ENCODE measurements around the gene BARX1.
A peak's percentile ranks its signal among the peaks of the same experiment; 100 is the strongest.
"Not testable (repeated sequence)": the region's sequence is repeated elsewhere in the genome, so short reads cannot be mapped to it uniquely, and the experiment has no call there.

BARX1 gene

GRCh38 chr9:93965830-93966577, 10.8 kb upstream of the BARX1 start:
- FAIRE-seq = no peak

GRCh38 chr9:93964685-93965084, 9.5 kb upstream of the BARX1 start:
- FAIRE-seq = no peak

- FAIRE-seq = no peak
Observed at GRCh38 chr9:93963969-93964368, 8.8 kb upstream of the BARX1 start.

- not testable (repeated sequence) for FAIRE-seq
Observed at GRCh38 chr9:93963489-93963888, 8.3 kb upstream of the BARX1 start.

GRCh38 chr9:93962561-93963440, 7.6 kb upstream of the BARX1 start:
- peak; percentile 94 for FAIRE-seq

- FAIRE-seq = no peak
Observed at GRCh38 chr9:93962017-93962416, 6.9 kb upstream of the BARX1 start.

GRCh38 chr9:93960971-93961841, 6.1 kb upstream of the BARX1 start:
- FAIRE-seq = no peak

GRCh38 chr9:93960221-93960970, 5.2 kb upstream of the BARX1 start:
- no peak for FAIRE-seq

GRCh38 chr9:93959739-93960154, 4.6 kb upstream of the BARX1 start:
- no peak for FAIRE-seq

GRCh38 chr9:93958819-93959682, 3.9 kb upstream of the BARX1 start:
- FAIRE-seq = no peak

- no peak for FAIRE-seq
Observed at GRCh38 chr9:93958121-93958818, 3.1 kb upstream of the BARX1 start.

- FAIRE-seq = no peak
Observed at GRCh38 chr9:93955981-93956784, 1.0 kb upstream of the BARX1 start.

- FAIRE-seq = no peak
Observed at GRCh38 chr9:93954434-93955061, 607 bp downstream of the BARX1 start.

GRCh38 chr9:93953496-93954433, 1.4 kb downstream of the BARX1 start:
- FAIRE-seq = no peak

- no peak for FAIRE-seq
Observed at GRCh38 chr9:93952784-93953495, 2.2 kb downstream of the BARX1 start.

- FAIRE-seq = no peak
Observed at GRCh38 chr9:93952119-93952783, 2.9 kb downstream of the BARX1 start.

GRCh38 chr9:93951655-93952118, 3.5 kb downstream of the BARX1 start:
- no peak for FAIRE-seq
